ENCODE measurements around the gene PRRG4.
"Not testable (repeated sequence)": the region's sequence is repeated elsewhere in the genome, so short reads cannot be mapped to it uniquely, and the experiment has no call there.

The PRRG4 gene

GRCh38 chr11:32829680-32830412, at the start of gene PRRG4:
Gene PRRG4 (plus strand): TSS chr11:32829927. CDS start chr11:32830530, 603 bp downstream.
- H3K9me3 Mint-ChIP-seq, result no peaks in the 10 kb centered on the region
- peak within 1 kb of the TSS; percentile 84 for H3K4me3 Mint-ChIP-seq
- H3K27ac Mint-ChIP-seq, result peak within 1 kb of the TSS; percentile 68
- DNase-seq, result peak; percentile 60
- H3K4me1 Mint-ChIP-seq, result peaks cover 11% of the 10 kb centered on the region
- no peaks in the 10 kb centered on the region for H3K36me3 Mint-ChIP-seq (ENCODE audit: low read depth)
- H3K27me3 Mint-ChIP-seq, result peaks cover 32% of the 10 kb centered on the region
- peak; percentile 82 for ATAC-seq

- not testable (repeated sequence) for H3K4me3 Mint-ChIP-seq; H3K27me3 Mint-ChIP-seq; H3K4me1 Mint-ChIP-seq; H3K9me3 Mint-ChIP-seq; H3K36me3 Mint-ChIP-seq (ENCODE audit: low read depth); ATAC-seq; DNase-seq; H3K27ac Mint-ChIP-seq
These were observed 48.9 kb upstream of the PRRG4 start for GRCh38 chr11:32780839-32781238.

- Mint-ChIP-seq H3K9me3 (no peaks in the 10 kb centered on the region), H3K4me1 (no peaks in the 10 kb centered on the region), H3K4me3 (no peak overlapping the region), H3K27me3 (no peaks in the 10 kb centered on the region), H3K27ac (no peak overlapping the region), H3K36me3 (ENCODE audit: low read depth) (no peaks in the 10 kb centered on the region)
- ATAC-seq (no peak), DNase-seq (no peak)
These were observed 48.0 kb upstream of the PRRG4 start for GRCh38 chr11:32781721-32782120.

- DNase-seq, result no peak
- no peak overlapping the region for H3K4me3 Mint-ChIP-seq
- H3K36me3 Mint-ChIP-seq (ENCODE audit: low read depth), result no peaks in the 10 kb centered on the region
- no peak overlapping the region for H3K27ac Mint-ChIP-seq
- H3K9me3 Mint-ChIP-seq, result no peaks in the 10 kb centered on the region
- H3K27me3 Mint-ChIP-seq, result no peaks in the 10 kb centered on the region
- H3K4me1 Mint-ChIP-seq, result no peaks in the 10 kb centered on the region
- no peak for ATAC-seq
These were observed 44.5 kb upstream of the PRRG4 start for GRCh38 chr11:32785262-32785661.

GRCh38 chr11:32786811-32787210, 42.9 kb upstream of the PRRG4 start:
- no peak for ATAC-seq

GRCh38 chr11:32790916-32791315, 38.8 kb upstream of the PRRG4 start:
- Mint-ChIP-seq H3K27ac (no peak overlapping the region), H3K36me3 (ENCODE audit: low read depth) (no peaks in the 10 kb centered on the region), H3K27me3 (peaks cover 2% of the 10 kb centered on the region), H3K4me1 (peaks cover 5% of the 10 kb centered on the region), H3K4me3 (no peak overlapping the region), H3K9me3 (no peaks in the 10 kb centered on the region)
- DNase-seq, result no peak
- no peak for ATAC-seq

More at GRCh38 chr11:32786811-32787210, 42.9 kb upstream of the PRRG4 start:
- no peak overlapping the region for H3K4me3 Mint-ChIP-seq
- no peaks in the 10 kb centered on the region for H3K9me3 Mint-ChIP-seq
- H3K27ac Mint-ChIP-seq, result no peak overlapping the region
- H3K4me1 Mint-ChIP-seq, result no peaks in the 10 kb centered on the region
- peaks cover under 1% of the 10 kb centered on the region for H3K27me3 Mint-ChIP-seq
- no peak for DNase-seq
- H3K36me3 Mint-ChIP-seq (ENCODE audit: low read depth), result no peaks in the 10 kb centered on the region

- no peak for DNase-seq
These were observed 37.4 kb upstream of the PRRG4 start for GRCh38 chr11:32792111-32792947.

GRCh38 chr11:32792948-32793475, 36.7 kb upstream of the PRRG4 start:
- no peak overlapping the region for H3K4me3 Mint-ChIP-seq
- H3K36me3 Mint-ChIP-seq (ENCODE audit: low read depth), result no peaks in the 10 kb centered on the region
- no peak overlapping the region for H3K27ac Mint-ChIP-seq
- no peaks in the 10 kb centered on the region for H3K9me3 Mint-ChIP-seq
- peaks cover 2% of the 10 kb centered on the region for H3K27me3 Mint-ChIP-seq
- peaks cover 5% of the 10 kb centered on the region for H3K4me1 Mint-ChIP-seq
- peak; percentile 65 for ATAC-seq
- DNase-seq, result peak; percentile 77

More at GRCh38 chr11:32792111-32792947, 37.4 kb upstream of the PRRG4 start:
- H3K27ac Mint-ChIP-seq, result no peak overlapping the region
- no peaks in the 10 kb centered on the region for H3K36me3 Mint-ChIP-seq (ENCODE audit: low read depth)
- H3K27me3 Mint-ChIP-seq, result peaks cover 2% of the 10 kb centered on the region
- no peak for ATAC-seq
- no peaks in the 10 kb centered on the region for H3K9me3 Mint-ChIP-seq
- H3K4me3 Mint-ChIP-seq, result no peak overlapping the region
- H3K4me1 Mint-ChIP-seq, result peaks cover 5% of the 10 kb centered on the region

- no peaks in the 10 kb centered on the region for H3K36me3 Mint-ChIP-seq (ENCODE audit: low read depth)
- DNase-seq (no peak), ATAC-seq (no peak)
- H3K4me3 Mint-ChIP-seq, result no peak within 1 kb of the TSS
- H3K9me3 Mint-ChIP-seq, result no peaks in the 10 kb centered on the region
- H3K27me3 Mint-ChIP-seq, result peaks cover 2% of the 10 kb centered on the region
- H3K4me1 Mint-ChIP-seq, result peaks cover 5% of the 10 kb centered on the region
- H3K27ac Mint-ChIP-seq, result no peak within 1 kb of the TSS
These were observed 35.3 kb upstream of the PRRG4 start, which contains the start of gene CCDC73 for GRCh38 chr11:32794439-32794838. Gene CCDC73 (minus strand): TSS chr11:32794662. CDS start chr11:32760243, 34,419 bp downstream.

GRCh38 chr11:32796425-32796824, 33.3 kb upstream of the PRRG4 start:
- Mint-ChIP-seq H3K27me3 (peaks cover 2% of the 10 kb centered on the region), H3K36me3 (ENCODE audit: low read depth) (no peaks in the 10 kb centered on the region), H3K4me1 (peaks cover 5% of the 10 kb centered on the region), H3K9me3 (no peaks in the 10 kb centered on the region), H3K4me3 (no peak overlapping the region), H3K27ac (no peak overlapping the region)
- DNase-seq (no peak), ATAC-seq (no peak)

GRCh38 chr11:32809313-32809712, 20.4 kb upstream of the PRRG4 start:
- H3K4me3 Mint-ChIP-seq, result no peak overlapping the region
- no peaks in the 10 kb centered on the region for H3K9me3 Mint-ChIP-seq
- H3K27ac Mint-ChIP-seq, result no peak overlapping the region
- H3K4me1 Mint-ChIP-seq, result no peaks in the 10 kb centered on the region
- DNase-seq, result peak; percentile 65
- peaks cover 8% of the 10 kb centered on the region for H3K27me3 Mint-ChIP-seq
- no peaks in the 10 kb centered on the region for H3K36me3 Mint-ChIP-seq (ENCODE audit: low read depth)
- peak; percentile 89 for ATAC-seq

GRCh38 chr11:32817181-32817851, 12.4 kb upstream of the PRRG4 start:
- Mint-ChIP-seq H3K27ac (no peak overlapping the region), H3K4me1 (peaks cover 29% of the 10 kb centered on the region), H3K4me3 (no peak overlapping the region), H3K27me3 (peaks cover 7% of the 10 kb centered on the region), H3K9me3 (no peaks in the 10 kb centered on the region), H3K36me3 (ENCODE audit: low read depth) (no peaks in the 10 kb centered on the region)
- DNase-seq (no peak), ATAC-seq (peak; percentile 96)

GRCh38 chr11:32817852-32818183, 11.9 kb upstream of the PRRG4 start:
- Mint-ChIP-seq H3K4me1 (peaks cover 32% of the 10 kb centered on the region), H3K9me3 (no peaks in the 10 kb centered on the region), H3K36me3 (ENCODE audit: low read depth) (no peaks in the 10 kb centered on the region), H3K4me3 (no peak overlapping the region), H3K27me3 (peaks cover 7% of the 10 kb centered on the region), H3K27ac (no peak overlapping the region)
- no peak for DNase-seq
- no peak for ATAC-seq

- Mint-ChIP-seq H3K36me3 (ENCODE audit: low read depth) (no peaks in the 10 kb centered on the region), H3K4me1 (peaks cover 32% of the 10 kb centered on the region), H3K27ac (no peak overlapping the region), H3K27me3 (peaks cover 2% of the 10 kb centered on the region), H3K4me3 (no peak overlapping the region), H3K9me3 (no peaks in the 10 kb centered on the region)
- ATAC-seq (no peak), DNase-seq (no peak)
These were observed 10.5 kb upstream of the PRRG4 start for GRCh38 chr11:32819187-32819586.

All from activated naive CD8-positive, alpha-beta T cell treated with anti-CD3 and anti-CD28 coated beads, Interleukin-2, amount 50 U/mL, for 24 hours (primary cell).